H1 (cell line): ENCODE results near the gene PPP3CB.

Source experiments
- RNF2 ChIP-seq: fragments of 200-900, 300-1000 bp; sonication (generic); IDR thresholded peaks from 2 replicates; pipeline ENCODE4 v1.7.1; 2016; ENCODE audit warnings: borderline replicate concordance, low read depth, mild to moderate bottlenecking, antibody characterized with exemption, low read length; ENCODE audit not compliant: poor library complexity, severe bottlenecking; ENCODE audit errors: missing control alignments
- USF2 ChIP-seq: IDR thresholded peaks from 2 replicates; pipeline ENCODE4 v1.6.1; 2011; ENCODE audit warnings: low read length, improper control_type of control experiment
- TF ChIP-seq, protein P1 (sequence below), 3 experiments: IDR thresholded peaks; 1 replicate in 2 of 3; 2 replicates in 1 of 3; pipeline versions ENCODE4 v1.5.1 to v1.6.1; 2011; ENCODE audit warnings: low read length in 3 of 3, mild to moderate bottlenecking in 3 of 3, inconsistent platforms in 2 of 3, low read depth in 1 of 3, moderate library complexity in 1 of 3; ENCODE audit not compliant: insufficient read depth in 1 of 3; ENCODE audit errors: control extremely low read depth in 1 of 3

- TF ChIP-seq, protein P1, sequence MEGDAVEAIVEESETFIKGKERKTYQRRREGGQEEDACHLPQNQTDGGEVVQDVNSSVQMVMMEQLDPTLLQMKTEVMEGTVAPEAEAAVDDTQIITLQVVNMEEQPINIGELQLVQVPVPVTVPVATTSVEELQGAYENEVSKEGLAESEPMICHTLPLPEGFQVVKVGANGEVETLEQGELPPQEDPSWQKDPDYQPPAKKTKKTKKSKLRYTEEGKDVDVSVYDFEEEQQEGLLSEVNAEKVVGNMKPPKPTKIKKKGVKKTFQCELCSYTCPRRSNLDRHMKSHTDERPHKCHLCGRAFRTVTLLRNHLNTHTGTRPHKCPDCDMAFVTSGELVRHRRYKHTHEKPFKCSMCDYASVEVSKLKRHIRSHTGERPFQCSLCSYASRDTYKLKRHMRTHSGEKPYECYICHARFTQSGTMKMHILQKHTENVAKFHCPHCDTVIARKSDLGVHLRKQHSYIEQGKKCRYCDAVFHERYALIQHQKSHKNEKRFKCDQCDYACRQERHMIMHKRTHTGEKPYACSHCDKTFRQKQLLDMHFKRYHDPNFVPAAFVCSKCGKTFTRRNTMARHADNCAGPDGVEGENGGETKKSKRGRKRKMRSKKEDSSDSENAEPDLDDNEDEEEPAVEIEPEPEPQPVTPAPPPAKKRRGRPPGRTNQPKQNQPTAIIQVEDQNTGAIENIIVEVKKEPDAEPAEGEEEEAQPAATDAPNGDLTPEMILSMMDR (IDR thresholded peaks at IDR 0.05; ENCODE audit: control extremely low read depth in 1 of 3, insufficient read depth in 1 of 3, low read depth in 1 of 3, low read length in 3 of 3) = no peak
- no peak for TF ChIP-seq RNF2
- TF ChIP-seq USF2 = no peak
Measured at GRCh38 chr10:73424478-73424877, 71.3 kb downstream of the PPP3CB start.
